GM12873 (cell line): ENCODE measurements around the gene SPECC1L.

ENCODE experiments used
- CTCF ChIP-seq: IDR thresholded peaks from 2 replicates; pipeline ENCODE4 v1.5.1; 2012; ENCODE audit warnings: low read depth, mild to moderate bottlenecking, moderate library complexity, low read length, control low read depth; ENCODE audit not compliant: insufficient read depth; ENCODE audit errors: missing control alignments

The SPECC1L gene

GRCh38 chr22:24323695-24324094 is 53.1 kb downstream of the SPECC1L start:
- TF ChIP-seq CTCF = no peak

- no peak for TF ChIP-seq CTCF
These were observed 53.5 kb downstream of the SPECC1L start for GRCh38 chr22:24324137-24324536.

GRCh38 chr22:24325105-24325757 is 54.6 kb downstream of the SPECC1L start:
- TF ChIP-seq CTCF = peak; percentile 74

GRCh38 chr22:24326266-24326665 is 55.6 kb downstream of the SPECC1L start:
- TF ChIP-seq CTCF = no peak

GRCh38 chr22:24327832-24328231 is 57.2 kb downstream of the SPECC1L start:
- no peak for TF ChIP-seq CTCF

- TF ChIP-seq CTCF = no peak
These were observed 58.8 kb downstream of the SPECC1L start for GRCh38 chr22:24329453-24329852.

- no peak for TF ChIP-seq CTCF
These were observed 60.0 kb downstream of the SPECC1L start for GRCh38 chr22:24330636-24331035.
